RPMI8226 (cell line): Measurements from ENCODE around the gene GPRIN3.

Experiments
- DNase-seq: peaks from one replicate; pipeline ENCODE4 v3.0.0-alpha.2; 2015

Gene GPRIN3

DNA sequence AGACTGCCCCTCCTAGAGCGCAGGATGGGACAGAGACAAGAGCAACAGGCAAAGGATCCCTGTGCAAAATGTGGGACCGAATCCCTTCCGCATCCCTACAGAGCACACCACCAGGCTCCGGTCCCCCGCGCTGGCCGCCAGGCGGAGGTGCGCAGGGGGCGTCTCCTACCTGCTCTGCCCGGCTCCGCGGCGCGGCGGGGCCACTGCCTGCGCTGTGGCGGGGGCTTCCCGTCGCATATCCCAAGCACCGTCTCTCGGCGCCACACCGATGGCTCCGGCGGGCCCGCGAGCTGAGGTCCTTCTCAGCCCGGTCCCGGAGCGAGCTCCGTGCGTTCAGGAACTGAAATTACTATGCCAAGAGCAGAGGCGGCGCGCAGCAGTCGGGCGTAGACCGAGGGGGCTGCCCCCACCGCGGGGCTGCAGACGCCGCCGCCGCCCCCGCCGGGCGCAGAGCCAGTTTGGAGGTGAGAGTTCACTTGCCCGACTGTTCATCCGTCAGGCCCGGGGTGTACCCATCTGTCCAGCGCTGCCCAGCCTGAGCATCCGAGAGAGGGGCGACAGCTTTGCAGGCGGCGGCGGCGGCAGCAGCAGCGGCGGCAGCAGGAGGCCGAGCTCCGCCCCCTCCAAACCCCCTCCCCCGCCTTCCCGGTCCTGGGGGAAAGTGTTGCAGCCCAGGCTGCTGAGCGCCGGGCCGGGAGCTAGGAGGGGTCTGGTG, at the start of gene GPRIN3:
Gene GPRIN3, minus strand, starts transcription at position 355 of the 715 bp plus-strand sequence. CDS start 57,690 bp downstream, outside the sequence.
- peak; percentile 63 for DNase-seq

DNA sequence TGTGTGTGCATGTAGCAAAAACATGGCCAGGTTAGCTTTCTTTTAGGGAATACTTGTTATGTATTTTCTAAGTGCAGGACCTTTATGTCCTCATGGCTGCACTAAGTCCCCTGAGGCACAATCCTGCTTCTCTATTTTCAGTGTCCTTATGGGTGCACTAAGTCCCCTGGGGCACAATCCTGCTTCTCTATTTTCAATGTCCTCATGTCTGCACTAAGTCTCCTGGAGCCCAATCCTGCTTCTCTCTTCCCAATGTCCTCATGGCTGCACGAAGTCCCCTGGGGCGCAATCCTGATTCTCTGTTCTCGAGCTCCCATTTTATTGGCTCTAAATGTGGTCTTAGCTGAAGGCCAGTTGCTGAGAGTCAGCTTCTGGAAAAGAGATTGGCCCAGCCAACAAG, 49.7 kb upstream of the GPRIN3 start:
- no peak for DNase-seq

DNA sequence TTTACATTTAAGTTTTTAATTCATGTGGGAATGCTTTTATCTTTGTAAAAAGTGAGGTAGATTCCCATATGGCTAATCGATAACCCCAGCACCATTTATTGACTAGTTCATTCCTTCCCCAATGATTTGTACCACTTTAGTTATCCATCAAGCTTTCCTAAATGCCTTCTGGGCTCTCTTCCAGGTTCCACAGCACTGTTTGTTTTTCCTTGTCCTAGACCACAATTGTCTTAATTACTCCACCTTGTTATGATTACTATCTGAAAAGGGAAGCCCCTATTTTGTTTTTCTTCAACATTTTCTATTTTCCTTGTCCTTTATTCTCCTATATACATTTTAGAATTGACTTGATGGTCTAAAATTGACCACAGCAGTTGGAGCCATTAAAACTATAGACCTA, 48.5 kb upstream of the GPRIN3 start:
- no peak for DNase-seq

DNA sequence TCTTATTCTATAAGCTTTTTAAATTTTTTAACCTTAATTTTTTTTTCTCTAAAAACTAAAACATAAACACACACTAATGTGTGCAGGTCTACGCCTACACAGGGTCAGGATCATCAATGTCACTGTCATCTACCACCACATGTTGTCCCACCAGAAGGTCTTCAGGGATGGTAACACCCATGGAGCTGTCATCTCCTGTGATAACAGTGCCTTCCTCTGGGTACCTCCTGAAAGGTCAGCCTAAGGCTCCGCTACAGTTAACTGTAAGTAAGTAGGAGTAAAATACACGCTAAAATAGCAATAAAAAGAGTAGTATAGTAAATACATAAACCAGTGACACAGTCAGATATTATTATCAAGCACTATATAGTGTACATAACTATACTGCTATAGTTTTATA, 45.9 kb upstream of the GPRIN3 start:
- DNase-seq: peak; percentile 5

DNA sequence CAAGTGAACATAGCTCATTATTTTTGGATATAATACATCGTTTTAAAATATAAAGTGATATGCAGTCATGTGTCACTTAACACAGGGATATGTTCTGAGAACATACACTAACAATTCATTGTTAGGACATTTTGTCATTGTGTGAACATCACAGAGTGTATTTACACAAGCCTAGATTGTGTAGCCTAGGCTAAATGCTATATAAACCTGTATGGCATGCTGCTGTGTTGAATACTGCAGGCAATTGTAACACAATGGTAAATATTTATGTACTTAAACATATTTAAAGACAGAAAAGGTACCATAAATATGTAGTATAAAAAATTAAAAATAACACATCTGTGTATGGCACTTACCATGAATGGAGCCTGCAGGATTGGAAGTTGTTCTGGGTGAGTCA, 44.9 kb upstream of the GPRIN3 start:
- no peak for DNase-seq

DNA sequence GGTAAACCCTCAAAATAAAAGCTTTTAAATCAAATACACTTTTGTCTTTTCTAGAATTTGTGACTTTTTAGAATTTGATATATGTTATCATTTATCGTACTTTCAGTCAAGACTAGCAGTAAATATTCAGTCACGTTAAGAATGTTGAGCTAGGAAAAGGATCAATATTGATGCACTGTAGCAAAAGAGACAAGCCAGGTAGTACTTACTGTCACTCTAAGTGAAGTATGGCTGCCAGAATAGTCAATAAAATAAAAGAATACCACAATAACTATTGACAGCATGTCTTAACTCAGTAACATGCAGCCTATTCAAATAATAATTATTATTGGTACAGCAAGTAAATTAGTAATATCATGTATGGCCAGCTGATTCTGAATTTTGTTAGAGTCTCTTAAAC, 43.6 kb upstream of the GPRIN3 start:
- DNase-seq: no peak

DNA sequence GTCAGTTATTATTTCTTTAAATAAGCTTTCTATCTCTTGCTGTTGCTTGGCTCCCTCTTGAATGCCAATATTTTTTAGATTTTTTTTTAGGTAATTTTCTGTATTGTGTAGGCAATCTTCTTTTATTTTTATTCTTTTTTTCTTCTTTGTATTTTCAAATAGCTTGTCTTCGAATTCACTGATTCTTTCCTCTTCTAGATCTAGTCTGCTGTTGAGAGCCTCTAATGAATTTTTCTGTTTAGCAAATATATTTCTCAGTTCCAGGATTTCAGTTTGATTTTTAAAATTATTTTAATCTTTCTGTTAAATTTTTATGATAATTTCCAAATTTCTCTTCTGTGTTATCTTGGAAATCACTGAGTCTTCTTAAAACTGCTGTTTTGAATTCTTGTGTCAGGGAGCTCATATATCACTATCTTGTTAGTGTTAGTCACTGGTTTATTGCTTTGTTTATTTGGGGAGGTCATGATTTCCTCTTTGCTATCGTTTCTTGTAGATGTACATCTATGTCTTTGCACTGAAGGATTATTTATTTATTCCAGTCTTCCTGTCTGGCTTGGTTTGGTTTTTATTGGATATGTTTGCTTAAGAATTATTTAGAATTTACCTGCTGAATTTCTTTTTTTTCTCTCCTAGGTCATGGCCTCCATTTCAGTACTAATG, 39.9 kb upstream of the GPRIN3 start:
- DNase-seq: no peak

DNA sequence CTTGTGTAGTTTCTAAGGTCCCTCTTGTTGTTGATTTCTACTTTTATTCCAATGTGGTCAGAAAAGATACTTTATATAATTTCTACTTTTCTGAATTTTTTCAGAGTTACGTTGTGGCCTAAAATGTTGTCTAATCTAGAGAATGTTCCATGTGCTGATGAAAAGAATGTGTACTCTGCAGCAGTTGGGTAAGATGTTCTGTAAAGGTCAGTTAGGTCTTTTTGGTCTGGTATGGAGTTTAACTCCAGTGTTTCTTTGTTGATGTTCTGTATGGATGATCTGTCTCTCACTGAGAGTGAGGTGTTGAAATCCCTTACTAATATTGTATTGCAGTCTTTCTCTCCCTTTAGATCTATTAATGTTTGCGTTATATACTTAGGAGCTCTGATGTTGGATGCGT, 37.0 kb upstream of the GPRIN3 start:
- DNase-seq: no peak

DNA sequence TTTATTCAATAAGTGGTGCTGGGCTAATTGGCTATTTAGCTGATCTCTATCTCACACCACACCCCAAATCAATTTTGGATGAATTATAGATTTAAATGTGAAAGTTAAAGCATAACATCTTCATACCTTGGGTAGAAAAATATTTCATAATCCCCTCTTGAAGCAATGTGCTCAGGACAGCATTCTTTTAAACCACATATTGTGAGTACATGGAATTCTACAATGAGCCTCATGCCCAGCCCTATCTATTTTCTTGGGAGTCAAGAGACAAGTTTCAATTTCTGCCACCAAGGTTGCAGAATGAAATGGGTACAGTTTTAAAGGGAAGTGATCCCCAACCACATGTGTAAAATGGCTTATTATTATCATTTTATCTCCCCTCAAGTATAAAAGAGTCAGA, 30.6 kb upstream of the GPRIN3 start:
- no peak for DNase-seq

DNA sequence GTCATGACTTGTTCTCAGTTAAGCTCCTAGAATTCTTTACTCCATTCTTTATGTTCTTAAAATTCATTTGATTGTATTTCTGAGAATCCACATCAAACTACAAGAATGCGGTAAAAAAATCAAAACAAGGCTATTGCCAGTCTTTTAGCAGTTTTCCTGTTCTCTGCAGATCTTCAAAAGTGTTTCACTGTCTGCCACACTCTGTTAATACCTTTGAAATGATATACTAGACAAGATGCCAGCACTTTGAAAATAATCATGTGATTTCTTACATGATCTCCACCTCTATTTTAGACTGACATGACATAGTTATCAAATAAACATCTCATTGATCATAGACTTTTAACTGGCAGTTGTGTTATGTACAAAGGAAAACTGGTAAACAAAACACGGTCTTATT, 30.1 kb upstream of the GPRIN3 start:
- DNase-seq: no peak

DNA sequence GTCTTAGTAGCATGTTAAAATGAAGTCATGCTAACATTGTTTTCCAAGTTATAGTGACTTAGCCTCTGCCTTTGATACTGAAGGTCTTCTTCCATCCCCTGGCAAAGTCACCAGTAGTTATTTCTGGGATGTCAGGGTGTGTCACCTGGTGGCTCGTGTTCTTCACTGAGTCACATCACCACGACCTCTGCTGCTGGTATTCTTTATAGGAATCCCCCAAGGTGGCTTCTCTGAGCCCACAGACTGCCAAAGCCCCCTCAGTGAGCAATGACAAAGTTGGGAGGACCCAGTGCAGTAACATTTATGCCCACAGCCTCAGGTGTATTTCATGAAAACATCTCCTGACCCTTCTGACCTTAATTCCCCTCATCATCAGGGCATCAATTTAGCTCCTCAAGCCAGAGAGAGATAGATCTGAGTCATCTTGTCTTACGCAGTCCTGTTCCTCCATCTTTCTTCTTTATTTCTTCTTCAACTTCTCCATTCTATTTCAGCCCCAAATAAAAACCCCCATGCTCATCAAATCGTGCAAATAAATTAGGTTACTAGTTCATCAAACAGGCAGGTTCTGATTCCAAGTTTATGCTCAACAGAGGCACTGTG, 29.3 kb upstream of the GPRIN3 start:
- no peak for DNase-seq

DNA sequence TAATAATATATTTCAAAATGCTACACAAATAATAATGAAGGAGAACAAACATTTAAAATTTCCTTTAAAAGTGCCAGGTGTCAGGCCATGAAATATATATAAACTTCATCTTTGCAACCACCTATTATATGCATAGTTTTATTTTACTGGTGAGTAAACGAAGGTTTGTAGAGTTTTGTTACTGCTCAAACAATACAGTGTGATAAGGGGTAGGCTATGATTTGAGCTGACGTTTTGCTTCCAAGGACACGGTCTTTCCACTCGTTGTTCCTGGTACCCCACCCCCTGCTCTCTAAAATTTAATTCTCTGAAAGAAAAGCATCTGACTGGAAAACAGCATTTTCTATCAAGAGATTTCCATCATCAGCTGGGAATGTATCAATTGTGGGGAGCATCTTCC, 27.2 kb upstream of the GPRIN3 start:
- DNase-seq: no peak

DNA sequence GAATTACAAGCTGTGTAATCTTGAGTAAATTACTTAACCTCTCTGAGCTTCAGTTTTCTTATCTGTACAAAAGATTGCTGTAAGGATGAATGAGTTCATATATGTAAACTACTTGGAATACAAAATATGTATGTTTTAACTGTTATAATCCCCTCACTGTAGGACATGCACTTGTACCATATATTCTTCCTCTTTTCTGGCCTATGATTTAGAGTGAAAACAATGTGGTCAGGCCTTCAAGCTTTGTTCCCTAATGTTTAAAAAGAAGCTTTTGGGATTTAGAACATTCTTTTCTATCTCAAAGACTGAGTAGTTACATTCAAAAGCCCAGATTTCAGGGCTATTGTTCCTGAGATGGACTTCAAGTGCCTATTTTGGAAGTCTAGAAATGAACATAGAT, 26.7 kb upstream of the GPRIN3 start:
- DNase-seq: no peak

DNA sequence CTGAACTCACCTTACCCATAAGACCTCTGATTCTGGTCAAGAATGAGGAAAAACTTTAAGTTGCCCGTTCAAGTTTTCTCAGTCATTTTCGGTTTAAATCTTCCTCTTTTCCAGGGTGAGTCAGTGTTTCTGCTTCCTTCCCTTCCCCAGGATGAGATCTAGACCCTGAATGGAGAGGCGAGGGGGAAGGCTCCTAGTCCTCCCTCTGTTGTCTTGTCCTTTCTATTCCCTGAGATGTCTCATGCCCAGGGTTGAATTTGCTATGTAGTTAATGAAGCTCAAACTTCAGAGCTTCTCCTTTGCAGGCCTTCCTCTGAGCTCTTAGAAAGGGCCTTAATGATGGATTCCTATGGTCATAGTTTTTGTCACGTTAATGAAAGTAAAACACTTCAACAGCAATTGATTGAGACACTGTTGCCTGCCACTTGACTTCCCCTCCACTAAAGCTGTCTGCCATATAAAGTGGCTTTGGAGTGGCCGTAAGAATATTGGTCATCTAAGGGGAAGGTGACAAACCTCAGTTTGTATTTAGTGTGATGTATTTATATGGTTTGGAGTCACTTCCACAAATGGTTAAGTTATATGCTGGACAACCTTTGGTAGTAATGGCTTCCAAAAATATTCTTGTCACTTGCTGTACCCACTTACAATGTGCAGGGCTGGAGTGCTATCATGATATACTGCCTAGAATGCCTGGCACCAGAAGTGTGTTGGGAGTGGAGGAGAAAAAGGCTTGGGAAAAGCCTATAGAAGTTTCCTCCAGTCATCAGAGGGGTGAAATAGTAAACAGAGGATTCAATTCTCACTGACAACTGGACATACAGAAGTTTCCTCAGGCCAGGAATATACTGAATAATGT, 24.3 kb upstream of the GPRIN3 start:
- DNase-seq: no peak

DNA sequence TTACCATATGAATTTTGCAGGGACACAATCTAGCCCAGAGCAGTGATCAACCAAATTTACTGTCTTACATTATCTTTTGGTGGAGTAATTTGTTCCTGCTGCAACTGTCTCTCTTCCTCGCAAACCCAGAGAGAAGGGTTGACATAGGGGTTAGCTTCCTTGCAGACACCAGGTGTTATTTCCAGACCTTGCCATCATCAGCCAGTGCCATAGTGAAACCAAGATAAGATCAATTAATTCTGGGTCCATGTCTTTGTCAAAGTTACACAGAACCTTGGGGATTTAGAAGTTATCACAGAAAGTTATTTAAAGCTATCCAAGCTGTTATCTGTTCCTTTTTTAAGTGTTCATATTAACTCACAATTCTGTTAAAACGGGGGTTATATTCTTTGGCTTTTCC, 23.6 kb upstream of the GPRIN3 start:
- DNase-seq: no peak

DNA sequence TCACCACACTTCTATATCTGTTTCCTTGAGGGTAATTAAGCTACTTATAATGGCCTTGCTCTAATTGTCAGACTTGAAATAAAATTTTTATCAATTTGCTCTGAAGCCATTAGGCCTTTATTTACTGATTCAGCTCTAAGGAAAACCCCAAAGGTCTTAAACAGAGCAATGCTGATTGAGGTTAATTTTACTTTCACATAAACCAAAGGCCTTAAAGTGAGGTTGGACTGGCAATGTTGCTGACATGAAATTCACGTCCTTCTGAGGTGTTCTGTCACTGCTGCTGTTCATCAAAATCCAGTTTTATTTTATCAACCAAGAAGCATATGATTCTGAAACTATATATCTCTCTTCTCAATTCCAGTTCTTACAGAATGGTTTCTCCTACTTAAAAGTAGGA, 21.7 kb upstream of the GPRIN3 start:
- no peak for DNase-seq

DNA sequence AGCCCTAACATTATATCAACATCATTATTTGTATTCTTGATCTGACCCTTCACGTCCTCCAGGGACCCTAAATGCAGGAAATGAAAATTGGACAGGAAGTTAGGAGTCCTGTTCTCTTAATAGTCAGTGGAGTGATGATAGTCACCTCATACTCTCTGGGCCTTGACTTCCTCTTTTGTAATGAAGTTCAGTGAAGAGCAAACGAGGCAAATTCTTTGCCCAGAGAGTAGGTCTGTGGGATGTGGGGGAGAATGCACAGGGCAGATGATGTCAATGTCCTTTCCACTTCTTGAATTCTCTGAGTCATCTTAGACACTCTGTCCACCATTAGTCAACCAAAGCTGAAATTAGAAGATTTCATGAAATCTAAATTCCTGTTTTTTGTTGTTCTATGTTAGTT, 17.1 kb upstream of the GPRIN3 start:
- peak; percentile 85 for DNase-seq

DNA sequence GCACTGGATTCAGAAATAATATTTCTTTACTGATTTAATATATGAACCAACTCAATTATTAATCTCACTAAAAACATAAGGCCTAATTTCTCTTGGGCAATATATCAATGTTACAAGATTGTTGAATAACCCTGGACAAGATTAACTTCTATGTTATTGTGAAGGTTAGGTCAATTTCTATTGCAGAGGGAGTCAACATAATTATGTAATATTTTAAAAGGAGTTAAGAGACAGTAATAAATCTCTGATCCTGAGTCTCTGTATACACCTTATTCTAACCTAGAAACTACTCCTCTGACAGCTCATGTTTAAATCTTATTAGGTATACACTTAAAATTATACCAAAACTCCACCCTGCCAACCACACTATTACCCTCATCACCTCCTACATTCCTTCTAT, 15.1 kb upstream of the GPRIN3 start:
- no peak for DNase-seq

DNA sequence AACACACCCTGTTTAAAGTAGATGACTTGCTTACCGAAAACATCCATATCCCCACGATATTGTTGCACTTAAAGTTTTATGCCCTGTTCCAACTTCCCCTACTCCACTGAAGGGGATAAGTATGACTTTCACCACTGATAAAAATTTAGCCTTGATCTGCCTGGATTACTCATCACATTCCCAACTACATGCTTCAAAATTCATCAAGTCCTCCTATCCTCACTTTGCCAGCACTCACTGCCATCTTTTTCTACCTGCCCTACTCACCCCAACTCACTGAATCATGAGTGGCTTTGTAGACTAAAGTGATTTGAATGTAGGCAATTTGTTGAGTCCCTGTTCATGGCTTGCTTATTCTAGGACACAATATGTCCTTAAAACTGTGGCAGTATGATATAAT, 12.2 kb upstream of the GPRIN3 start:
- DNase-seq: no peak

DNA sequence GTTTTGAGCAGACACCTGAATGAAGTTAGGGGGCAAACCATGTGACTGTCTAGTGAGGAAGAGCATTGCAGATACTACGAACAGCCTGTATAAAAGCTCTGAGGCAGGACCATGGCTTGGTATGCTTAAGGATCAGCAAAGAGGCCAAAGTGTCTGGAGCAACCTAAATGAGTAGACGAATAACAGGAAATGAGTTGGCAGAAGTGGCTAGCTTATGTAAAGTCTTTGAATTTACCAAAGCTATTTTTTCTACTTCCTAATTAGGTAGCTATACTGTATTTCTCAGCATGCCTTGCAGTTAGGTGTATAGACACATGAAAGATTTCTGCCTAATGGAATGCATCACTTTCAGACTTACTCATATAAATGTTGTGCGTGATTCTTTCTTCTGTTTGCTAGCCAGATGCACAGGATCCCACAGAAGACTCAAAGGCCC, 9.3 kb upstream of the GPRIN3 start:
- DNase-seq: peak; percentile 85

DNA sequence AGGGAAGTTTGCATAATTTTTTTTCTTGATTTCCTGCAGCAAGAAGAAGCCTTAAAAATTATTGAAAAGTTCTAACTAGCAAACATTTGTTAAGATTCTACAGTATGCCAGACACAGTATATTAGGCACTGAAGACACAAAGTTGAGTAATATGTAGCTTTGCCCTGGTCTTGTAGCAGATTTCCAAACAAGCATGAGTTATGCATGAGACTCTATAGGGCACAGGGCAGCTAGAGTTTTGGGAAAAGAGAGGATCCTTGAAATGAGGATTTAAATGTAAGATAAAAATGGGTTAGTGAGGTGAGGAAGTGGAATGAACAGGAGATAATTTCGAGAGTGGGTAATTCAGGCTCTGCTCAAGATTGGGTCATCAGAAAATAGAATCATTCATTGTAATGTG, 8.6 kb upstream of the GPRIN3 start:
- DNase-seq: no peak

DNA sequence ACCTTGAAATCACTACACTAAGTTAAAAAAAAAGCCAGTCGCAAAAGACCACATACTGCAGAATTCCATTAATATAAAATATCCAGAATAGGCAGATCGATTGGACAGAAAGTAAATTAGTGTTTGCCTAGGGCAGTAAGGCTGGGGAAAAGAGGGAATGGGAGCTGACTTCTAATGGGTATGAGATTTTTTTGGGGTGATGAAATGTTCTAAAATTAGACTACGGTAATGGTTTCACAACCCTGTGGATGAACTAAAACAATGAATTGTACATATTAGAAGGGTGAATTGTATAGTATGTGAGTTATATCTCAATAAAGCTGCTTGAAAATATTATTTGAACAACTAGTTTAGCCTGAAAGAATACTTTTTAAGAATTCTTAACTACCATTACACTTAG, 6.7 kb upstream of the GPRIN3 start:
- no peak for DNase-seq

DNA sequence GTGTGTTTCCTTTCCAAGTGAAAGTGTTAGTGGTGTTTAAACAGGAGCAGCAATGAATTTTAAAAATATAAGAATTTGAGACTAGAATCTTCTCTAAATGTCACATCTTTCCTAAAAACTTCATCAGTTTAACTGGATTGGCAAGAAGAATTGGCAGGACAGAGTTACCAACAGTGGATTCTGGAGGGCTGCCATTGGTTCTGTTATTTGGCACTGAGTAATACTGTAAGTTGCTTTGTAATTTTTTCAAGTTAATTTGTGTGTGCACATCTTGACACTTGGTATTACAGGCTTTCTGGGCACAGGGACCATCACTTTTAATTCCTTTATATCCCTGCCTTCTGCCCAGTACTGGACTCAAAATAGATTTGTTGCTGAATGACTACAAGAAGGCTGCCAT, 4.5 kb upstream of the GPRIN3 start:
- no peak for DNase-seq

DNA sequence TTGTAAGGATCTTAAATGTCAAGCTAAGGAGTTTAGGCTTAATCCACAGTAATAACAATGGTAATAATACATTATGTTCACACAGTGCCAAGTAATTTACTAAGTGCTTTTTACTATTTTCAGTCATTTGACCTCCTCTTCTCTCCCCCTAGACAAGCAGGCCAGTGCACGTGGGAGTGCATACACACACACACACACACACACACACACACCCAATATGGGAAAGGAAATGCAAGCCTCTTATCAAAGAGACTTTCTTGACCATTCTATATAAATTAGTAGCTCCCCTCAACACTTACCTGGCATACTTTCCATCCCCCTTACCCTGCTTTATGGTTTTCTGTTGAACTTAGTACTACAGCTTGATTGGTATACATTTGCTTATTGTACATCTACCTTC, 3.8 kb upstream of the GPRIN3 start:
- no peak for DNase-seq
